SIG-M5 (cell line): ENCODE results near the gene ACAN.

Experiments
- DNase-seq: peaks from one replicate; lab custom pipeline; 2025; lab: John Stamatoyannopoulos, UW

ACAN gene

DNA sequence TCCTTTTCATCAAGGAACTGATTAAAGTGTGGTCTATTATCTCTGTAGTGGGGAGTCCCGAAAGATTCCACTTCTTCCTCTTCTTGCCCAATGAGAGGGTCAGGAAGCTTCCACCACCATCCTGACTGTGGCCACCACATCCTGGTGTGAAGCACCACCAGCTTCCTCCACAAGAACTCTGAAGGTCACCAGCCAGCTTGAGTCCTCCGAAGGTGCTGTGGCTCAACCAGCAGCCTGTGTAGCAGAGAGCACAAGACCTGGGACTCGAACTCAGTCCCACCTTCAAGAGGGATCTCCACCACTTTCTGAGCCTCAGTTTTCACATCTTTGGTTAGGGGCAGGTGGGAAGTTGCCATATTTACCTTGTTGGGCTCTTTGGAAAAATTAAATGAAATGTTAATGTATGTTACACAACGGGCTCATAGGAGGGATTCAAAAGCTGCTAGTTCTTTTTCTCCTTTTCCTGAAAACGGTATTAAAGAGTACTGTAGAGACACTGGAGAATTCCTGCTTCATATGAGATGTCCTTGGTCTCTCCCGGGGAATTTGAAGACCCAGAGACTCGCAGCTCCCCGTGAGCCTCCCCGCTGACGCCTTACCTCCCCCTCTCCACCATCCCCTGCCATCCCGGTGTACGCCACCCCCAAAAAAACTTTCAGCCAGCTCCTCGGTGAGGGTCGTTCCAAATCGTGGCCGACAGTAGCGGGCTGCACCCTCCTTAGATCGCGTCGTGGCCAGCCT is 816 bp upstream of the ACAN start:
- DNase-seq: no peak

DNA sequence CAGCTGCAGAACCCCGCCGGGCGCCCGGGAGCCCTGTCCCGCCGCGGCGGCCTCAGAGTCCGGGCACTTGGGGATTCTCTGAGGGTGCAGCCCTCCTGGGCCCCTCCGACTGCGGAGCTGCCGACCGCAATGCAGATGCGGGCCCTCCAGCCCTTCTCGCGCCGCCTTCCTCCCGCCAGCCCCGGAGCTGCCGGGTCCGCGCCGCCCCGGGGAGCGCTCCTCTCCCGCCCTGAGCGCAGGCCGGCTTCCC is 320 bp upstream of the ACAN start:
- no peak for DNase-seq

DNA sequence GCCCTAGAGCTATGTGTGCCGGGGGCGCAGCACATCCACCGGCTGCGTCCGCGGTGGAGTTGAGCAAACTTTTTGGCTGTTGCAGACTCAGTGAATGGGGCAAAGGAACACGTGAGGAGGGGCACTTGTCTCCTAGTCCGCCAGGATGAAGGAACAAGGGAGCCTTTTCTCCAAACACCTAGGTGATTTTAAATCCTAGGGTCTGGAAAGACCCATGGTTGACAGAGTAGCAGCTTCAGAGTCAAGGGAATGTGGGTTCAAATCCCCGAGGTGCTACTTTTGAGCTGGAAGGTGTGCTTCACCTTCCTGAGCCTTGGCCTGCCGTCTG is 648 bp downstream of the ACAN start:
- no peak for DNase-seq

DNA sequence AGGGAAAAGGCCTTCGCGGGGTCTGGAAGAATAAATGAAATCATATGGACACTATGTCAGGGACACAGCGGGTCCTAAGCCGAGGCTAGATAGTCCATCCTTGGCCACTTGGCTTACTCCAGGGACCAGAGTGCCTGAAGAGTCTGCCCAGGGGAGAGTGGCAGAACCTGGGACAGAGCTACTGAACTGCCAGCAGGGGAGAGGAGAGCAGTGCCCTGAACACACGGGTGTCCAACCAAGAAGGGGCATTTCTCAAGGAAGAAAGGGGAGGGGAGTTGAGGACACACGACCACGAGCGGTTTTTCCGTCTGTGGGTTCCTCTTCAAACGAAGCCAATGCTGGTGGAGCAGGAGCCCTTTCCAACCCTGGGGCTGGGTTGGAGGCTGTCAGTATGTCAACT is 1.0 kb downstream of the ACAN start:
- no peak for DNase-seq

DNA sequence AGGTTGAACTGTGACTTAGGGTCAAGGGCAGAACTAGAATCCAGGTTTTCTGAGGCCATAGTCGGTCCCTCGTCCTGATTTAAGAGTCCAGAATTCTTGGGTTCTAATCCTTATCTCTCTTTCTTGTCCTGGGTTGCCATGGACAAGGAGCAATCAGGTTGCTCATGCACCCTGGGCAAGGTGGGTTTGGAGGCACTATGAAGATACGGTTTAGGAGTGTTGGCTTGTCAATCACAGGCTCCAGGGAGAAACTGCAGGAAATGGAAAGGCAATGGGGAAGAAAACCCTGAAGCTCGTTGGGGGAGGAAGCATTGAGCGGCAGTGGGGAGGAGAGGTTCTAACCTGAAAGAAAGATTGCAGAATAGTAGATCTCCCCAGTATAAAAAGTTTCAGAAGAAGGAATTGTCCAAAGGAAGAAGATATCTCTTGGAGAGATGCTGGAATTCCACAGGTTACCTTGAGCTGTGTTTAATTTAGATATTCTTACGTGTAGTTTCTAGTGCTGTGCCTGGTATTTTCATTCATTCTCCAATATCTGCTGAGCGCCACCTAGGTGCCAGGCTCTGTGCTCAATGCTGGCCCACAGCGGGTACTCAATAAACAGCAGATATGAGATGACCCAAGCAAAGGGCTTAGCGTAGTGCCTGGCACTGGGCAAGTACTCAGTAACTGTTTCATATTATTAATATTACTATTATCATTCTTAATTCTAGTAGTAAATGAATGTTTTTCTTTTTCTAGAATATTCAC is 2.0 kb downstream of the ACAN start:
- no peak for DNase-seq

DNA sequence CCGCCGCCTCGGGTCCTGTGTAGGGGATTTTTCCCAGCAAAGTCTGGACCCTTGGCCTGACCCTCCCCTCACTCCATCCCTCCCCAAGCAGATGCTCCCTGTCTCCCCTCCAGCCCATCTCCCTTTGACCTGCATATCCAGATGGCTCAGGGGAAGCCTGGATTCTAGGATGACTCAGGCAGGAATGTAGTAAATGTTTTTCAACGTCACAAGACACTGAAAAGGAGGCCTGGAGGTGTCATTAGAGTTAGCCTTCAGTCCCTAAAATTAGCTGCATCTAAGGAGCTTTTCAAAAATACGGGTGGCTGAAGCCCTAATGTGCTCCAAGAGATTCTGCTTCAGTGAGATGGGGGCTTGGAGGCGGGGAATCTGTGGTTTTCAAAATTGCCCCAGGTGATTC is 7.2 kb downstream of the ACAN start:
- DNase-seq: no peak

DNA sequence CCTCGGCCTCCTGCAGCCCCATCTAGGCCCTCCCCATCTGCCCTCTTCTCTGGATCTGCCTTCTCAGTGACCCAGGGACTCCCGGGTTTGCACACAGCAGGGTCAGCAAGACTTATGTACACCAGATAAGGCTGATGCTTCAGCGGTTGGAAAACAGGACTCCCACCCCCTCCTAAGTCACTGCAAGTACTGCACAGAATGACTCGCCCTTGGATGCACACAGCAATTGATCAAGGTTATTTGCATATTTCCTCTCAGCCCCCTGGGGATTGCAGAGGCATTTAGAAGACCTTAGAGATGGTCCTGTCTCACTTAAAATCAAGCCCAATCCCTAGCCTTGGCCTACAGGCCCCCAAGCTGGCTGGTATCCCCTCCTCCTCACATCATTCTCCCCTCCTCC is 8.9 kb downstream of the ACAN start:
- DNase-seq: no peak

DNA sequence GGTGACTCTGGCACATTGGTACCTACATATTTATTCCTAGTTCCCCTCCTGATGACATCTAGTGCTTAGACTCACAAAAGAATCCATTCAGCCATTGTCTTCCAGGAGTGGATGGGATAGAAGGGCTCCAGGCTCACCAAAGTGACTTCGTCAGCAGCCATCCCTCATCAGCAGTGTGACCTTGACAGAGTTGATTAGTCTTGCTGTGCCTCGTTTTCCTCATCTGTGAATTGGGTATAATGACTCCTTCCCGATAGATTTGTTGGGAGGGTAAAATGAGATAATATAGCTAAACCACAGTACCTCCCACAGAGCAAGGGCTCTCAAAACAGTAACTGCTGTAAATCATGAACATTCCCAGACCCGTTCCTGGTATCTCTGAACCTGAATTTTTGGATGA is 10.7 kb downstream of the ACAN start:
- DNase-seq: no peak

DNA sequence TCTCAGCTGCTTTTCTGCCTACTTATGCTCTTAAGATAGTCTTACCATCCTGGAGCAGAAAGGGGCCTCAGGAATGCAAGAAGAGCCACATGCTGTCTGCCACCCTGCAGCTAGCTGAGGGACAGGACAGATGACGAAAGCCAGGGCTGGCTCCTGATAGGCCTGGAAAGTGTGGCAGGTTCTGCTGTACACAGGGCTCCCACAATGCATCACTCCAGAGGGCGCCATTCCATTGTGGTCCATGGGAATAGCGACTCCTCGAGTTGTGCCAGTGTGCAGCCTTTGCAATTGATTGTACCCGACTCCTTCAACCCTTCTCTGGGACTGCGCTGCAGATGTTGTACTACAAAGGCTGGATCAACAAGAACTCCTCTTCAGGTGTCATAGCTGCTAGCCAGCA is 11.2 kb downstream of the ACAN start:
- no peak for DNase-seq

DNA sequence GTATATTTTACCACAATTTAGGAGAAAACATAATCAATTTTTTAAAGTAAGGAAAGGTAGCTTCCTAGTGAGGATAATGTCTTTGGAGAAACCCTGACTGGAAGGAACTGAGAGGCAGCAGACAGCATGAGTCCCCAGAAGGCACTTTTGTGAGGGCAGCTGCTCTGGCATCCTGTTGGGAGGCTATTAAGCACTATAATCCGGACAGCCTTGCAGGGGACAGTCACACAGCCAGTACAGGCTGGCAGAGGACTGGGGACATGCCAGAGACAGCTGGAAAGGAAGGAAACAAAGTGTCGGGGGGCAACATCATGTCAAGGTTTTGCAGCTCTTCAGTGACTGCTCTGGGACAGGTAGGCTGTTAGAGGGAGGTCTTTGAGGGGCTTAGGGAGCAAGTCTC is 15.7 kb downstream of the ACAN start:
- DNase-seq: no peak

DNA sequence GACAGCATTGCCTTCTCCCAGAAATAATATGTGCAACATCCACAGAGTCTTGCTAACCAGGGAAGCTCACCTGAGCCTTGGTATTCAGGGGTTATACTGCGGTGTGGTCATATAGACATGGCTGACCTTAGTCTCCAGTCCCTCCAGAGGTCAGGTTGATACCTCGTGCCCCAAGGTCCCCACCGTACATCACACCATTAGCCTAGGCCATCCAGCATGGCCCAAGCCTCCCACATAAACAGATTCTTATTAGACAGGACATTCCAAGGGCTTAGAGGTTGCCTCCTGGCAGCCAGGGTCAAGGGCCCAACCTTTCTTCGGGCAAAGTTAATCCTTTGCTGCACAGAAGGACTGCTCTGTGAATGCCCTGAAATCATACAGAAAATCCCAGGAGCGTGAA is 18.8 kb downstream of the ACAN start:
- no peak for DNase-seq

DNA sequence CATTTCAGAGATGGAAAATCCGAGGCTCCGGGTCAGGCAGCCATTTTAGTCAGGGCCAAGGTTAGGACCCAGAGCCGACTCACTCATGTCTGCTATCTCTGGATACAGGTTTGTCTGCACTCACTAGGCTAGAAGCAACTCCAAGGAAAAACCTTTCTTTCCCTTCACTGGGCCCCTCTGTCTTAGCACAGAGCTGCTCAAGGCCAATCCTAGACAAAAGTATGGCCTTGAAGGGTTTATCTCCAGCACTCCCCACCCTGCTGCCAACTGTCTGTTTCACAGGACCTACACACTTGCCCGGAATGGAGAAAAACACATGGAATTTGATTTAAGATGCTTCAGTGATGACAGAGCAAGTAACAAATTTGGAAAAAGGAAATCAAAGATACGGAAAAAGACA is 25.6 kb downstream of the ACAN start:
- DNase-seq: no peak

DNA sequence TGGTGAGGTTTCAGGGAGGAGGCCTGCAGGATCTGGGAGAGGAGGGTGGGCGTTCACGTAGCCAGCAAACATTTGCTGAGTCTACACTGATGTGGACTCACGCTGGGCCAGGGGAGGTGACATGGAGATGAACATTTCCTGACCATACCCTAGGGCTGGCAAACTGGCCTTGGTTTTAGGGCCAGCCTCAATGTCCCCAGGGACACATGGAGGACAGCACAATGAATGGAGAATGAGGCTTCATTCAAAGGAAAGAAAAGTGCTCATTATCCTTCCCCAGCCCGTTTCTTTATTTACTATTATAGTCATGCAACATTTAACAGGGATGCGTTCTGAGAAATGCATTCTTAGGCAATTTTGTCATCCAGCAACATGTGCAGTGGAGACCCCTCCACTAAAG is 26.8 kb downstream of the ACAN start:
- no peak for DNase-seq

DNA sequence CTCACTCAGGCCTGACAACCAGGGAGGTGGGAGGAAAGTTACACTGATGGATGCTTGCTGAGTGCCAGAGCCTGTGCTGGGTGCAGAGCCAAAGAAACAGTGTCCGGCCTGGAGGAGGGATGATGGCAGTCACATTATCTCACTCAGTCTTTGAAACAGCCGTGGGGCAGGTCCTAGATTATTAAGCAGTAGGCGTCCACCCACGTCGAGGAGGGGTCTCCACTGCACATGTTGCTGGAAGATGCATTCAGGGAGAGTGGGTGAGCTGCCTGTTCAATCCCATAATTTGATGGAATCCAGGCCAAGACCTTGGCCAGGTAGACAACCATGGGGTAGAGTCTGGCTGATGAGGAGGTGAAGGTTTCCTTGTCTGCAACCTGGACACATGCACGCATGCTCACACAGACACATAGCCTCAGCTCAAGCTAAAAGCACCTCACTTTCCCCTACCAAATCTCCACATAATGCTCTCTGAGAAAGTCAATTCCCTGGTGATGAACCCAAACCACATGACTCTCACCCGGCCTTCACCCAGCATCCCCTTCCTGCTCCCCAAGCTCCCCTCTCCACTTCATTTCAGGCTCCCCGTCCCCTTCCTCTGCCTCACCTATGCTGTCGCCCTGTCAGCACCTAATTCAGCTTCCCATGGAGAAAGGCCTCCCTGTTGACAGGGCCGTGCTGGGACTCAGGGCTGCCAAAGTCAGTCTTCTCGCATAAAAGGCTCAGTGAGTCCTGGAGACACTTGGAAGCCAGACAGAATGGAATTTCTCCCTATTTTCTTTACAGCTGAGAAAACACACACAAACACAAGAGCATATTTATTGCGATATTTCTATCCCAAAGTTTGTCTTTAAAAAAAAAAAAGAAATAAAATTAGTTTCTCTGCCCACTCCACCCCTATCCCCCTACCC is 29.8 kb downstream of the ACAN start:
- DNase-seq: no peak

DNA sequence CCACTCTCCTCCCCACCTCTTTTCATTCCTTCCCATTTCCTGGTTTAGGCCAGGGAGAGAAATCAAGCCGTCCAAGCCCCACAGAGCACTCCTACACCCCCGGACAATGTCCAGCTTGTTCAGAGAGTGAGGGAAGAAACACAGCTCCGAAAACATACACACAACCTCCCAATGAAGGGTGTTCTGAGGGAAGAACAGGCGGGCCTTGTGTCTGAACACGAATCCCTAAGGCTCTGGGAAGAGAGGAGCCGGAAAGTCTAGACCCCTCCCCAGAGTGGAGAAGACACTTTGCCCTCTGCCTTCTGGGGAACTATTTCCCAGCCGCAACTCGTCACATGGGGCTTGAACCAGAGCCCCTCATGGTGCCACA is 30.5 kb downstream of the ACAN start:
- DNase-seq: no peak

DNA sequence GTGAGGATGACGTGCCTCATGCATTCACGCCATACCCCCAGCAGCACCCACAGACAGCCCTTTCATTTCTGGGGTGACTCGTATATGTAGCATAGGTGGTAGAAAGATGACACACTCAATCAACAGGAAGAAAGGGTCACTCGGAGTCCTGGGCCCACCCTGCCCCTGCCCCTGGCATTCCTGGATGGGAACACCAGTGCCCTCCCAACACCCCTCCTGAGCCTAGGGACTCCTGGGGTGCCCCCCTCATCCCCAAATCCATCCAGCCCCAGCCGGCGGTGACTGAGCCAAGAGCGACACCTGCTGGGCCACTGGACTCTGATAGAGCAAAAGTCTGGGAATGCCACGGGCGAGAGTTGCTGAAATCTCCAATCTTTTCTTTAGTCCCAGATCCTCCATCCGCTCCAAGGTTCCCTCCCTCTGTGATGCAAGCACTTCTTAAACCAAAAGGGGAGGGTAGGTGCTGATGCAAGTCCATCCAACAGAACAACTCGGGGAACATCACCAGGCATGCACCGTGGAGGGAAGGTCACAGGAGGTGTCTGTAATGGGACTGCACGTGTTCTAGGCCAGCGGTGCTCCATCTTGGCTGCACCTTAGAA is 31.1 kb downstream of the ACAN start:
- no peak for DNase-seq

DNA sequence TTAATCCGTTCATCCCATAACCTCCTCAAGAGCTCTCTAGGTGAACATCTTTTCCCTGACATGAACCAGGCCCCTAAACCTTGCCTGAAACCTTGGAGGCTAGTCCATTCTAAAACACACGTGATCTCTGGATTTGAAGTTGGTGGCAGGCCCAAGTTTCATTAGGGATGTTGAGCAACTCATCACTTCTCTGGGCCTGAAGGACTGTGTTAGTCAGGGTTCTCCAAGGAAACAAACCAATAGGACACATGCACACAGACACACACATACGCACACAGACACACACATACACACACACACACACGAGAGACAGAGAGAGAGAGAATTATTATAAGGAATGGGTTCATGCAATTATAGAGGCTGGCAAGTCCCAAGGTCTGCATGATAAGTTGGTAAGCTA is 31.9 kb downstream of the ACAN start:
- DNase-seq: no peak

DNA sequence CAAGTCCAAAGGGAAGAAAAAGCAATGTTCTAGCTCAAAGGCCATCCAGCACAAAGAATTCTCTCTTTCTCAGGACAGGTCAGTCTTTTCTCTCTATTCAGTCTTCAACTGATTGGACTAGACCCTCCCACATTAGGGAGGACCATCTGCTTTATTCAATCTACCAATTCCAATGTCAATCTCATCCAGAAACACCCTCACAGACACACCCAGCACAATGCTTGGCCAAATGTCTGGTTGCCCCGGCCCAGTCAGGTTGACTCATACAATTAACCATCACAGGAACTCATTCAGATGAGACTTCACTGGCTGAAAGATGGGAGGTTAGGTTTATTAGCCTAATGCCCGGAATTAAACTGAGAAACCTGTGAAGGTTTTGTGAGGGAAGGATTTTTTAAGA is 32.4 kb downstream of the ACAN start:
- no peak for DNase-seq

DNA sequence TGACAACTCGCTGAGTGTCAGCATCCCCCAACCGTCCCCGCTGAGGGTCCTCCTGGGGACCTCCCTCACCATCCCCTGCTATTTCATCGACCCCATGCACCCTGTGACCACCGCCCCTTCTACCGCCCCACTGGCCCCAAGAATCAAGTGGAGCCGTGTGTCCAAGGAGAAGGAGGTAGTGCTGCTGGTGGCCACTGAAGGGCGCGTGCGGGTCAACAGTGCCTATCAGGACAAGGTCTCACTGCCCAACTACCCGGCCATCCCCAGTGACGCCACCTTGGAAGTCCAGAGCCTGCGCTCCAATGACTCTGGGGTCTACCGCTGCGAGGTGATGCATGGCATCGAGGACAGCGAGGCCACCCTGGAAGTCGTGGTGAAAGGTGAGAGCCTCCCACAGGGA is 35.4 kb downstream of the ACAN start:
- no peak for DNase-seq

DNA sequence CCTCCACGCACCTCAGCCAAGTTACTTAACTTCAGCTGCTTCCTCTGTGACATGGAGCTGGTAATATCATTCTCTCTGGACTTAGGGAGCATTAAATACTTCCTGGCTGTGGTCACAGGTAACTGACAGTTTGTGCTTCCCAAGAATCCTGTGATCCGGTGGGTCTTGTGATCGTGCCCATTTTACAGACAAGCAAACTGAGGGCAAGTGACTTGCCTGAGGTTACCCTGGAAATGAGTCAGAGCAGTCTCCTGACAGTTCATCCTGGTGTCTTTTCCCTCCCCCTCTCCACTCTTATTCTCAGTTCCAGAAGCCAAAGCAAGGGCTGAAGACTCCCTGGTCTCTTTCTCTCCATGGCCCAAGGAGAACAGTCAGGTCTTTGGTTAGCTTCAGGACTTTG is 35.9 kb downstream of the ACAN start:
- no peak for DNase-seq

DNA sequence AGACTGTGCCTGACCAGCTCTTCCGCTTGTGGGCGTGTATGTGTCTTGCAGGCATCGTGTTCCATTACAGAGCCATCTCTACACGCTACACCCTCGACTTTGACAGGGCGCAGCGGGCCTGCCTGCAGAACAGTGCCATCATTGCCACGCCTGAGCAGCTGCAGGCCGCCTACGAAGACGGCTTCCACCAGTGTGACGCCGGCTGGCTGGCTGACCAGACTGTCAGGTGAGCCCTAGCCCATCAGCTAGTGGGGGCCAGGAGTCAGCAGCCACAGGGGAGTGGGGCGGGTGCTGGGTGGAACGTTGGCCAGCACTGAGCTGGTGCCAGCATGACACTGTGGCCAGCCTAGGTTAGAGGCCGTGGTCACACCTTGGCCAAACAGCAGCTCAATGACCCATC is 36.7 kb downstream of the ACAN start:
- no peak for DNase-seq

DNA sequence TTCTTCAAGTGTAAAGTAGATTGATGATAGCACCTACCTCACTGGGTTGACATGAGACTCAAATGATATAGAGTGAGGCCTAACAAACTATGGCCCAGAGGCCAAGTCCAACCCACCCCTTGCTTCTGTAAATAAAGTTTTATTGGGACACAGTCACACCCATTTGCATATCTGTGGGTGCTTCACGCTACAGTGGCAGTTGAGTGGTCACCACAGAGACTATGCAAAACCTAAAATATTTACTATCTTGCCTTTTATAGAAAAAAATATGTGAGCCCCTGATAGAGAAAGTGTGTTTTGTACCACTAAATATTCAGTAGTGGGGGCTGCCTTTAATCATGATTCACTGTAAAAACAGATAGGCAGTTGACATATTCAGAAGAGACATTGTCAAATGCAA is 38.0 kb downstream of the ACAN start:
- no peak for DNase-seq

DNA sequence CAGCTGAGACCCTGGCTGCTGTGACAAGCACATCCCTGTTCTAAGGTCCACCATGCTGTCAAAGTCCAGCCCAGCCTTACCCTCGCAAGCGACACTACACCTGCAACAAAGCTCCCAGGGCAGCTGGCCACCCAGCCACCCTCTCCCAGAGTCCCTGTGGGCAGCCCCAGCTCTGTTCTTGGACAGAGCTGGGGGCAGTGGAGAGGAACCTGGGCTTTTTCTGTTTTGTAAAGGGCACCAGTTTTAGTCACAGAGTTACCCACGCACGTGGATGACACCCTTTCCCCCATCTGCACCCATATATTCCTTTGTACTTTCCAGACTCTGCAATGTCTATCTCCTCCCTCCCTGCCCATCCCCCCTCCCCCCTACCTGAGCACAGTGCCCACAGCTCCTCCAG is 38.9 kb downstream of the ACAN start:
- DNase-seq: no peak
